HepG2 (cell line): ENCODE measurements around the gene LCE1E. TPM values are rescaled to one million over a fixed set of nuclear protein-coding genes. Genes with fewer than 3 reads are reported as not detected.

Experiments
- ATAC-seq: fragments of 200-7000 bp; cut with Tn5 transposase; 3 replicates; pipeline ENCODE4 v1.9.1; 2020; ENCODE audit warnings: mild to moderate bottlenecking, moderate library complexity
- BruUV-seq: library from RNA; stranded (reverse); fragments of 400-500 nt; replicated peaks from 2 replicates; lab custom pipeline; 2021; lab: Mats Ljungman, UMichigan
- CTCF ChIA-PET: fragments of 300-600 bp; formaldehyde crosslinking; extraction: SDS; loops from one replicate; lab custom pipeline; 2021; ENCODE audit warnings: low total read pairs, inconsistent platforms, low intra/inter-chr PET ratio; lab: Yijun Ruan, JAX
- POLR2A ChIA-PET: fragments of 350-600 bp; sonication (Branson Sonifier 250); formaldehyde crosslinking; loops from one replicate; lab custom pipeline; 2020; ENCODE audit warnings: antibody characterized with exemption, inconsistent platforms; lab: Yijun Ruan, JAX
- DNase-seq: peaks from one replicate; pipeline ENCODE4 v3.0.0-alpha.2; 2015; ENCODE audit warnings: low spot score
- FAIRE-seq: peaks from 3 replicates; lab custom pipeline; 2011; peaks lifted over from hg19 to GRCh38; lab: Jason Lieb, UNC
- H2AFZ ChIP-seq: one replicate; pipeline ENCODE4 v1.6.1; 2011; ENCODE audit warnings: low read length, inconsistent platforms
- H3K27ac ChIP-seq: fragments of 300-600 bp; 3 replicates; pipeline ENCODE4 v1.8.0; 2011; ENCODE audit warnings: mixed run types, mild to moderate bottlenecking, mixed read lengths, low read length, inconsistent platforms; ENCODE audit not compliant: insufficient read depth; ENCODE audit errors: extremely low read length
- H3K27me3 ChIP-seq, 2 experiments: fragments of 200-600 bp in 1 of 2; 2 replicates in 1 of 2; 3 replicates in 1 of 2; pipeline versions ENCODE4 v1.6.0 to v1.8.0; 2011; ENCODE audit warnings: low read length in 2 of 2, mild to moderate bottlenecking in 2 of 2, moderate library complexity in 2 of 2, inconsistent platforms in 1 of 2; ENCODE audit not compliant: insufficient read depth in 2 of 2, control insufficient read depth in 1 of 2
- H3K36me3 ChIP-seq, 2 experiments: fragments of 200-600 bp in 1 of 2; replicated peaks in 1 of 2; 2 replicates in 1 of 2; 3 replicates in 1 of 2; pipeline versions ENCODE4 v1.5.1 to v1.8.0; 2011; ENCODE audit warnings: low read length in 2 of 2, inconsistent platforms in 1 of 2; ENCODE audit not compliant: insufficient read depth in 2 of 2, control insufficient read depth in 1 of 2
- H3K4me1 ChIP-seq: 2 replicates; pipeline ENCODE4 v1.5.1; 2012; ENCODE audit warnings: low read length, inconsistent platforms; ENCODE audit not compliant: insufficient read depth
- H3K4me2 ChIP-seq: 2 replicates; pipeline ENCODE4 v1.6.0; 2011; ENCODE audit warnings: low read depth, low read length, inconsistent platforms
- H3K4me3 ChIP-seq, 3 experiments: fragments of 200-600 bp in 1 of 3; sonication (generic), shearing (Covaris generic) in 1 of 3; replicated peaks in 1 of 3; 2 replicates each; pipeline ENCODE4 v1.5.1; 2011 to 2016; ENCODE audit warnings: low read length in 3 of 3, inconsistent platforms in 2 of 3, low read depth in 2 of 3, mild to moderate bottlenecking in 2 of 3, control low read depth in 1 of 3, mixed read lengths in 1 of 3; ENCODE audit not compliant: insufficient read depth in 1 of 3
- H3K79me2 ChIP-seq: one replicate; pipeline ENCODE4 v1.6.1; 2011; ENCODE audit warnings: low read length, inconsistent platforms; ENCODE audit not compliant: insufficient read depth
- H3K9ac ChIP-seq: 2 replicates; pipeline ENCODE4 v1.6.0; 2011; ENCODE audit warnings: mild to moderate bottlenecking, low read depth, low read length, inconsistent platforms; ENCODE audit not compliant: insufficient read depth
- H3K9me3 ChIP-seq: 2 replicates; pipeline ENCODE4 v1.5.1; 2012; ENCODE audit warnings: mild to moderate bottlenecking, low read length
- H4K20me1 ChIP-seq: 2 replicates; pipeline ENCODE4 v1.6.0; 2011; ENCODE audit warnings: inconsistent platforms, mild to moderate bottlenecking, low read length, moderate library complexity; ENCODE audit not compliant: insufficient read depth
- ISX ChIP-seq: sonication (generic); formaldehyde crosslinking; conservative IDR thresholded peaks from 2 replicates; pipeline ENCODE4 v1.5.0; 2020; ENCODE audit warnings: missing genetic modification reagents
- PHF5A ChIP-seq: IDR thresholded peaks from one replicate; pipeline ENCODE4 v1.6.1; 2018; ENCODE audit warnings: low read depth, missing genetic modification reagents; ENCODE audit not compliant: unreplicated experiment
- ZBTB7A ChIP-seq: sonication (generic); formaldehyde crosslinking; IDR thresholded peaks from 2 replicates; pipeline ENCODE4 v1.8.0; 2022; ENCODE audit warnings: mild to moderate bottlenecking, missing genetic modification reagents
- ZFP36L1 ChIP-seq: sonication (generic); formaldehyde crosslinking; IDR thresholded peaks from 2 replicates; pipeline ENCODE4 v1.8.0; 2022; ENCODE audit warnings: mild to moderate bottlenecking, missing genetic modification reagents, moderate library complexity
- ZNF326 ChIP-seq: sonication (generic); formaldehyde crosslinking; IDR thresholded peaks from 2 replicates; pipeline ENCODE4 v1.4.0; 2020; ENCODE audit warnings: missing genetic modification reagents, borderline replicate concordance
- ZNF570 ChIP-seq: sonication (generic); formaldehyde crosslinking; IDR thresholded peaks from 2 replicates; pipeline ENCODE4 v1.4.0; 2020; ENCODE audit warnings: mild to moderate bottlenecking, missing genetic modification reagents, borderline replicate concordance
- WGBS: methylation state at CpG from one replicate; pipeline ENCODE4 v1.1.6; 2017; ENCODE audit warnings: low lambda C conversion rate; 5-methylcytosine and 5-hydroxymethylcytosine counted together
- in situ Hi-C: cut with HindIII; loops from 2 replicates; pipeline ENCODE4 v1.10.0; 2017; ENCODE audit warnings: low pct_unique_long_range_greater_than_20kb; ENCODE audit not compliant: extremely low pct_ligation_motif_present
- intact Hi-C: fragments of 100-400 bp; cut with micrococcal nuclease; formaldehyde crosslinking; loops from one replicate; pipeline ENCODE4 v1.10.0; 2022; ENCODE audit not compliant: unreplicated experiment
- polyA plus RNA-seq, 8 experiments: library from polyadenylated mRNA; depleted of rRNA in 3 of 8; stranded (reverse) in 7 of 8; unstranded in 1 of 8; fragments of >200 nt; fragmentation: Illumina TruSeq in 4 of 8; extraction: Trizol in 4 of 8; gene quantifications; 2 replicates each; pipeline versions ENCODE4 v1.2.1 to v1.2.3, GENCODE V29; 2011 to 2016; ENCODE audit warnings: low read depth in 4 of 8, missing spikeins in 1 of 8, mixed read lengths in 1 of 8; ENCODE audit not compliant: insufficient read depth in 1 of 8
- total RNA-seq, 5 experiments: library from RNA; depleted of rRNA; stranded (reverse); fragments of >200 nt; fragmentation: Illumina TruSeq; extraction: Trizol; gene quantifications; 2 replicates each; pipeline ENCODE4 v1.2.3, GENCODE V29; 2016; ENCODE audit warnings: low read depth in 1 of 5
- TF ChIP-seq, protein P1 (sequence below): IDR thresholded peaks from 2 replicates; pipeline ENCODE4 v1.6.1; 2012; ENCODE audit warnings: low read depth, low read length, improper control_type of control experiment

Gene LCE1E
- total and polyA plus RNA-seq, 2 of the 13 experiments (the other 11 are each of a cell fraction or from before 2014, with no cell fraction given) = 0.12 TPM; not detected in 1

DNA sequence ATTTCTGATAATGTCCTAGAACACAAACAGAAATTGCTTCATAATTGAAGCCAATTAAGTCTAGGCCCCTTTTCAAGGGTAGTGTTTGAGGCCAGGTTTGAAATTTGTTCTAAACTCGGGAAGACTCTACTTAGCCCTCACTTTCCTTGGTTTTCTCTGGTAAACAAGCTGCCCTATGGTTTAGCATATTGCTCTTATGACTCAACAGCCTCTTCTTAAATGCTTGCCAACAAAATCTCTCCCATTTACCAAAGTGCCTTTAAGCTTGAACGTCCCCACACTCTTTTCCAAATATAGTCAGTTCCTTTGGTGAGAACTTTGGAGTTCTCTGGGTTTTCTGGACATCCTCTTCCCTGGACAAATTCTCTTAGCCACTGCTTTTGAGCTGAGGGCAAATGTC, 50.8 kb downstream of the LCE1E start:
- in situ Hi-C loops = no loop called here
- no peak overlapping the region for H3K9ac ChIP-seq
- TF ChIP-seq ZFP36L1 (CRISPR knock-in tag) (no peak), ISX (CRISPR knock-in tag) (no peak), ZNF326 (no peak), ZNF570 (CRISPR knock-in tag) (no peak), PHF5A (CRISPR knock-in tag) (no peak), ZBTB7A (CRISPR knock-in tag) (no peak)
- TF ChIP-seq, protein P1, sequence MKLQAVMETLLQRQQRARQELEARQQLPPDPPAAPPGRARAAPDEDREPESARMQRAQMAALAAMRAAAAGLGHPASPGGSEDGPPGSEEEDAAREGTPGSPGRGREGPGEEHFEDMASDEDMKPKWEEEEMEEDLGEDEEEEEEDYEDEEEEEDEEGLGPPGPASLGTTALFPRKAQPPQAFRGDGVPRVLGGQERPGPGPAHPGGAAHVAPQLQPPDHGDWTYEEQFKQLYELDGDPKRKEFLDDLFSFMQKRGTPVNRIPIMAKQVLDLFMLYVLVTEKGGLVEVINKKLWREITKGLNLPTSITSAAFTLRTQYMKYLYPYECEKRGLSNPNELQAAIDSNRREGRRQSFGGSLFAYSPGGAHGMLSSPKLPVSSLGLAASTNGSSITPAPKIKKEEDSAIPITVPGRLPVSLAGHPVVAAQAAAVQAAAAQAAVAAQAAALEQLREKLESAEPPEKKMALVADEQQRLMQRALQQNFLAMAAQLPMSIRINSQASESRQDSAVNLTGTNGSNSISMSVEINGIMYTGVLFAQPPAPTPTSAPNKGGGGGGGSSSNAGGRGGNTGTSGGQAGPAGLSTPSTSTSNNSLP = no peak
- TF ChIP-seq, all 625 proteins: peak for 0
- BruUV-seq = no TSS peak
- CTCF ChIA-PET = no interaction called here
- FAIRE-seq = no peak
- Histone ChIP-seq H3K9me3 (no peaks in the 10 kb centered on the region), H2AFZ (no peak overlapping the region), H3K4me2 (no peak overlapping the region), H3K79me2 (no peaks in the 10 kb centered on the region), H3K4me1 (no peaks in the 10 kb centered on the region), H3K27me3 (no peaks in the 10 kb centered on the region), H3K36me3 (no peaks in the 10 kb centered on the region), H4K20me1 (no peaks in the 10 kb centered on the region), H3K4me3 (no peak overlapping the region), H3K27ac (no peak overlapping the region)
- intact Hi-C loops = no loop called here
- no peak for DNase-seq
- no peak for ATAC-seq
- WGBS = 4% methylated on average over 2 of the region's 2 CpGs
- POLR2A ChIA-PET = no interaction called here

Other genes starting within 250 kb of the LCE1E start
- not detected in 2 replicates for gene LCE3E, start 219.5 kb upstream of the LCE1E start, total RNA-seq (2016; rRNA removed; fragmentation: Illumina TruSeq; extraction: Trizol)
- not detected in 2 replicates for gene LCE3E, start 219.5 kb upstream of the LCE1E start, polyA plus RNA-seq (2011; rRNA removed)
- gene LCE3D, start 205.7 kb upstream of the LCE1E start, total RNA-seq (2016; rRNA removed; fragmentation: Illumina TruSeq; extraction: Trizol) = not detected in 2 replicates
- not detected in 2 replicates for gene LCE3D, start 205.7 kb upstream of the LCE1E start, polyA plus RNA-seq (2011; rRNA removed)
- not detected in 2 replicates for gene LCE3C, start 186.0 kb upstream of the LCE1E start, total RNA-seq (2016; rRNA removed; fragmentation: Illumina TruSeq; extraction: Trizol)
- gene LCE3C, start 186.0 kb upstream of the LCE1E start, polyA plus RNA-seq (2011; rRNA removed) = not detected in 2 replicates
- gene LCE3B, start 172.4 kb upstream of the LCE1E start, total RNA-seq (2016; rRNA removed; fragmentation: Illumina TruSeq; extraction: Trizol) = not detected in 2 replicates
- gene LCE3B, start 172.4 kb upstream of the LCE1E start, polyA plus RNA-seq (2011; rRNA removed) = not detected in 2 replicates
- gene LCE3A, start 163.2 kb upstream of the LCE1E start, total RNA-seq (2016; rRNA removed; fragmentation: Illumina TruSeq; extraction: Trizol) = not detected in 2 replicates
- not detected in 2 replicates for gene LCE3A, start 163.2 kb upstream of the LCE1E start, polyA plus RNA-seq (2011; rRNA removed)
- gene LCE2D, start 122.9 kb upstream of the LCE1E start, total RNA-seq (2016; rRNA removed; fragmentation: Illumina TruSeq; extraction: Trizol) = not detected in 2 replicates
- not detected in 2 replicates for gene LCE2D, start 122.9 kb upstream of the LCE1E start, polyA plus RNA-seq (2011; rRNA removed)
- gene LCE2C, start 111.0 kb upstream of the LCE1E start, total RNA-seq (2016; rRNA removed; fragmentation: Illumina TruSeq; extraction: Trizol) = not detected in 2 replicates
- not detected in 2 replicates for gene LCE2C, start 111.0 kb upstream of the LCE1E start, polyA plus RNA-seq (2011; rRNA removed)
- not detected in 2 replicates for gene LCE2B, start 100.1 kb upstream of the LCE1E start, total RNA-seq (2016; rRNA removed; fragmentation: Illumina TruSeq; extraction: Trizol)
- gene LCE2B, start 100.1 kb upstream of the LCE1E start, polyA plus RNA-seq (2011; rRNA removed) = not detected in 2 replicates
- gene LCE2A, start 87.9 kb upstream of the LCE1E start, total RNA-seq (2016; rRNA removed; fragmentation: Illumina TruSeq; extraction: Trizol) = not detected in 2 replicates
- gene LCE2A, start 87.9 kb upstream of the LCE1E start, polyA plus RNA-seq (2011; rRNA removed) = not detected in 2 replicates
- not detected in 2 replicates for gene LCE4A, start 78.1 kb upstream of the LCE1E start, total RNA-seq (2016; rRNA removed; fragmentation: Illumina TruSeq; extraction: Trizol)
- not detected in 2 replicates for gene LCE4A, start 78.1 kb upstream of the LCE1E start, polyA plus RNA-seq (2011; rRNA removed)
- not detected in 2 replicates for gene KPRP, start 28.2 kb upstream of the LCE1E start, total RNA-seq (2016; rRNA removed; fragmentation: Illumina TruSeq; extraction: Trizol)
- not detected in 2 replicates for gene KPRP, start 28.2 kb upstream of the LCE1E start, polyA plus RNA-seq (2011; rRNA removed)
- gene LCE1F, start 11.1 kb upstream of the LCE1E start, total RNA-seq (2016; rRNA removed; fragmentation: Illumina TruSeq; extraction: Trizol) = not detected in 2 replicates
- gene LCE1F, start 11.1 kb upstream of the LCE1E start, polyA plus RNA-seq (2011; rRNA removed) = not detected in 2 replicates
- gene LCE1D, start 10.5 kb downstream of the LCE1E start, total RNA-seq (2016; rRNA removed; fragmentation: Illumina TruSeq; extraction: Trizol) = not detected in 2 replicates
- not detected in 2 replicates for gene LCE1D, start 10.5 kb downstream of the LCE1E start, polyA plus RNA-seq (2011; rRNA removed)
- not detected in 2 replicates for gene LCE1C, start 20.4 kb downstream of the LCE1E start, total RNA-seq (2016; rRNA removed; fragmentation: Illumina TruSeq; extraction: Trizol)
- not detected in 2 replicates for gene LCE1C, start 20.4 kb downstream of the LCE1E start, polyA plus RNA-seq (2011; rRNA removed)
- not detected in 2 replicates for gene LCE1B, start 25.7 kb downstream of the LCE1E start, total RNA-seq (2016; rRNA removed; fragmentation: Illumina TruSeq; extraction: Trizol)
- not detected in 2 replicates for gene LCE1B, start 25.7 kb downstream of the LCE1E start, polyA plus RNA-seq (2011; rRNA removed)
- gene LCE1A, start 41.2 kb downstream of the LCE1E start, total RNA-seq (2016; rRNA removed; fragmentation: Illumina TruSeq; extraction: Trizol) = not detected in 2 replicates
- gene LCE1A, start 41.2 kb downstream of the LCE1E start, polyA plus RNA-seq (2011; rRNA removed) = not detected in 2 replicates
- gene LCE6A, start 56.6 kb downstream of the LCE1E start, total RNA-seq (2016; rRNA removed; fragmentation: Illumina TruSeq; extraction: Trizol) = not detected in 2 replicates
- gene LCE6A, start 56.6 kb downstream of the LCE1E start, polyA plus RNA-seq (2011; rRNA removed) = not detected in 2 replicates
- not detected in 2 replicates for gene LCE7A, start 73.7 kb downstream of the LCE1E start, total RNA-seq (2016; rRNA removed; fragmentation: Illumina TruSeq; extraction: Trizol)
- gene LCE7A, start 73.7 kb downstream of the LCE1E start, polyA plus RNA-seq (2011; rRNA removed) = not detected in 2 replicates
- not detected in 2 replicates for gene SMCP, start 92.1 kb downstream of the LCE1E start, total RNA-seq (2016; rRNA removed; fragmentation: Illumina TruSeq; extraction: Trizol)
- gene SMCP, start 92.1 kb downstream of the LCE1E start, polyA plus RNA-seq (2011; rRNA removed) = not detected in 2 replicates
- gene IVL, start 122.3 kb downstream of the LCE1E start, total RNA-seq (2016; rRNA removed; fragmentation: Illumina TruSeq; extraction: Trizol) = not detected in 2 replicates
- gene IVL, start 122.3 kb downstream of the LCE1E start, polyA plus RNA-seq (2011; rRNA removed) = not detected in 2 replicates
- not detected in 2 replicates for gene SPRR5, start 160.9 kb downstream of the LCE1E start, total RNA-seq (2016; rRNA removed; fragmentation: Illumina TruSeq; extraction: Trizol)
- gene SPRR5, start 160.9 kb downstream of the LCE1E start, polyA plus RNA-seq (2011; rRNA removed) = not detected in 2 replicates
- not detected in 2 replicates for gene SPRR4, start 184.4 kb downstream of the LCE1E start, total RNA-seq (2016; rRNA removed; fragmentation: Illumina TruSeq; extraction: Trizol)
- not detected in 2 replicates for gene SPRR4, start 184.4 kb downstream of the LCE1E start, polyA plus RNA-seq (2011; rRNA removed)
- not detected in 2 replicates for gene SPRR1A, start 197.8 kb downstream of the LCE1E start, total RNA-seq (2016; rRNA removed; fragmentation: Illumina TruSeq; extraction: Trizol)
- not detected in 2 replicates for gene SPRR1A, start 197.8 kb downstream of the LCE1E start, polyA plus RNA-seq (2011; rRNA removed)
- gene SPRR3, start 215.5 kb downstream of the LCE1E start, total RNA-seq (2016; rRNA removed; fragmentation: Illumina TruSeq; extraction: Trizol) = not detected in 2 replicates
- gene SPRR3, start 215.5 kb downstream of the LCE1E start, polyA plus RNA-seq (2011; rRNA removed) = not detected in 2 replicates
- gene SPRR1B, start 244.9 kb downstream of the LCE1E start, total RNA-seq (2016; rRNA removed; fragmentation: Illumina TruSeq; extraction: Trizol) = not detected in 2 replicates
- not detected in 2 replicates for gene SPRR1B, start 244.9 kb downstream of the LCE1E start, polyA plus RNA-seq (2011; rRNA removed)